Adrenal gland (tissue), 12 donors: ENCODE measurements around the gene FSHB. TPM values are rescaled to one million over a fixed set of nuclear protein-coding genes. Genes with fewer than 3 reads are reported as not detected.
"Not testable (repeated sequence)": the region's sequence is repeated elsewhere in the genome, so short reads cannot be mapped to it uniquely, and the experiment has no call there.

Experiments used
- DNase-seq, 7 donors: peaks; one replicate each; pipeline ENCODE4 v3.0.0-alpha.2; 2019 to 2020
- H3K27ac ChIP-seq, 5 donors: fragments of 200-600 bp; sonication (generic) in 4 of 5; 1 replicate in 3 of 5; 2 replicates in 2 of 5; pipeline versions ENCODE4 v1.5.1 to v1.8.0; 2016 to 2020; ENCODE audit warnings: mild to moderate bottlenecking in 1 of 5
- H3K27me3 ChIP-seq: fragments of 200-600 bp; 2 replicates; pipeline ENCODE4 v1.8.0; 2021
- H3K36me3 ChIP-seq, 2 donors: fragments of 200-600 bp; replicated peaks in 1 of 2; 1 replicate in 1 of 2; 2 replicates in 1 of 2; pipeline versions ENCODE4 v1.5.1 to v1.8.0; 2018 to 2022
- H3K4me1 ChIP-seq, 2 donors: fragments of 200-600 bp; replicated peaks in 1 of 2; 1 replicate in 1 of 2; 2 replicates in 1 of 2; pipeline versions ENCODE4 v1.5.1 to v1.8.0; 2018 to 2021
- H3K4me3 ChIP-seq, 4 donors: fragments of 200-600 bp; sonication (generic) in 3 of 4; one replicate each; pipeline ENCODE4 v1.5.1; 2016 to 2018
- H3K9me3 ChIP-seq, 3 donors: fragments of 200-600 bp; sonication (generic) in 1 of 3; replicated peaks in 1 of 3; 1 replicate in 2 of 3; 2 replicates in 1 of 3; pipeline versions ENCODE4 v1.5.1 to v1.8.0; 2016 to 2021
- CTCF ChIP-seq, 6 experiments: fragments of 450-650 bp in 4 of 6; fragments of 200-600 bp in 2 of 6; sonication (generic) in 1 of 6; IDR thresholded peaks; 1 replicate in 5 of 6; 2 replicates in 1 of 6; pipeline versions ENCODE4 v1.5.1 to v1.8.0; 2016 to 2021; ENCODE audit warnings: antibody characterized with exemption in 6 of 6, mild to moderate bottlenecking in 2 of 6, moderate library complexity in 1 of 6
- POLR2A ChIP-seq, 2 donors: fragments of 450-650 bp; IDR thresholded peaks; one replicate each; pipeline ENCODE4 v1.6.1; 2017; ENCODE audit warnings: antibody characterized with exemption in 2 of 2, mild to moderate bottlenecking in 2 of 2, moderate library complexity in 1 of 2
- WGBS, 4 donors: extraction: QIAGEN DNeasy Blood & Tissue Kit in 2 of 4; methylation state at CpG; one replicate each; pipeline versions ENCODE4 v1.1.5 to v1.1.7; 2013 to 2017; 5-methylcytosine and 5-hydroxymethylcytosine counted together
- intact Hi-C, 2 donors: fragments of 100-400 bp; cut with DNase I; formaldehyde crosslinking; loops; one replicate each; pipeline versions ENCODE4 v1.14.1 to v1.15.0; 2022 to 2023
- polyA plus RNA-seq, 3 donors: library from polyadenylated mRNA; stranded (reverse); fragments of 200-250 nt in 2 of 3; fragments of 350-450 nt in 1 of 3; fragmentation: Illumina TruSeq in 1 of 3; extraction: RNeasy Lipid Tissue Mini Kit (QIAGEN cat#74804) in 1 of 3; gene quantifications; one replicate each; pipeline ENCODE4 v1.2.3, GENCODE V29; 2013 to 2014
- total RNA-seq, 9 donors: library from RNA; depleted of rRNA in 4 of 9; stranded (reverse); fragments of >200 nt in 4 of 9; fragments of 120-200 nt in 1 of 9; fragmentation: NEBNext Ultra II Directional in 1 of 9; extraction: Animal tissue kit (Norgen Biotek cat#: 25700) in 1 of 9; gene quantifications; one replicate each; pipeline versions ENCODE4 v1.1.0 to v1.2.4, GENCODE V29; 2013 to 2023
- donor health status: healthy with polysubstance abuse.
- donor health status: Bipolar disorder and iron deficiency.
- donor health status: DM: yes; HTN: yes; CAD: no.
- donor health status: DM: no; HTN: no; CAD: no.
- donor health status: DM: no; HTN: no; CAD: no.
- donor health status: DM: yes; HTN: yes; CAD: no.

The FSHB gene
- total and polyA plus RNA-seq, 12 donors = not detected

- TF ChIP-seq POLR2A (IDR thresholded peaks at IDR 0.05) (no peak), CTCF (IDR thresholded peaks at IDR 0.05) (no peak)
- H3K4me3 ChIP-seq = no peak overlapping the region
- H3K27ac ChIP-seq = no peak overlapping the region
- H3K4me1 ChIP-seq = peaks cover 0 to 3% of the 10 kb centered on the region in 2 donors
- no peaks in the 10 kb centered on the region for H3K9me3 ChIP-seq
- no peaks in the 10 kb centered on the region for H3K27me3 ChIP-seq
- intact Hi-C loops = no loop called here
- no peak for DNase-seq
- 95 to 100% (median 98%) methylated on average over 2 of the region's 2 CpGs for WGBS, 4 donors
- no peaks in the 10 kb centered on the region for H3K36me3 ChIP-seq
These were observed 32.9 kb upstream of the FSHB start for GRCh38 chr11:30197869-30198268.

- H3K9me3 ChIP-seq, H3K27me3 ChIP-seq, H3K27ac ChIP-seq, H3K36me3 ChIP-seq, intact Hi-C loops, H3K4me3 ChIP-seq, DNase-seq, H3K4me1 ChIP-seq: not testable (repeated sequence)
- WGBS, 4 donors = 88 to 98% (median 91%) methylated on average over 6 of the region's 6 CpGs
These were observed 27.8 kb upstream of the FSHB start for GRCh38 chr11:30202989-30203388.

GRCh38 chr11:30203850-30204249 is 27.0 kb upstream of the FSHB start:
- WGBS, 4 donors = 65 to 76% (median 67%) methylated on average over 1 of the region's 1 CpG
- no peak for DNase-seq
- TF ChIP-seq POLR2A (IDR thresholded peaks at IDR 0.05) = no peak
- TF ChIP-seq CTCF (IDR thresholded peaks at IDR 0.05) = no peak
- H3K36me3 ChIP-seq = no peaks in the 10 kb centered on the region
- no peak overlapping the region for H3K4me3 ChIP-seq
- H3K4me1 ChIP-seq = no peaks in the 10 kb centered on the region
- no peak overlapping the region for H3K27ac ChIP-seq
- H3K27me3 ChIP-seq = peaks cover 3% of the 10 kb centered on the region
- intact Hi-C loops = no loop called here
- H3K9me3 ChIP-seq = no peaks in the 10 kb centered on the region

GRCh38 chr11:30206249-30206996 is 24.4 kb upstream of the FSHB start:
- no peak overlapping the region for H3K27ac ChIP-seq
- H3K36me3 ChIP-seq = no peaks in the 10 kb centered on the region
- 81 to 86% (median 83%) methylated on average over 5 of the region's 5 CpGs for WGBS, 4 donors
- no peak for DNase-seq
- no peaks in the 10 kb centered on the region for H3K4me1 ChIP-seq
- H3K9me3 ChIP-seq = no peaks in the 10 kb centered on the region
- TF ChIP-seq CTCF (IDR thresholded peaks at IDR 0.05) = no peak
- no peak for TF ChIP-seq POLR2A (IDR thresholded peaks at IDR 0.05)
- no peak overlapping the region for H3K4me3 ChIP-seq
- peaks cover 3% of the 10 kb centered on the region for H3K27me3 ChIP-seq
- intact Hi-C loops = no loop called here

GRCh38 chr11:30210357-30210756 is 20.5 kb upstream of the FSHB start:
- DNase-seq = no peak
- Histone ChIP-seq H3K4me1 (no peaks in the 10 kb centered on the region), H3K9me3 (no peaks in the 10 kb centered on the region), H3K27ac (no peak overlapping the region), H3K27me3 (peaks cover 3% of the 10 kb centered on the region), H3K4me3 (no peak overlapping the region), H3K36me3 (no peaks in the 10 kb centered on the region)
- WGBS, 4 donors = 51 to 83% (median 67%) methylated on average over 2 of the region's 2 CpGs
- intact Hi-C loops = no loop called here
- no peak for TF ChIP-seq CTCF (IDR thresholded peaks at IDR 0.05)
- no peak for TF ChIP-seq POLR2A (IDR thresholded peaks at IDR 0.05)
